ENCODE data around the gene E2F2.

The E2F2 gene

GRCh38 chr1:23570001-23570691 lies 39.1 kb upstream of the E2F2 start:
- Histone ChIP-seq H3K4me1 (ENCODE audit: control insufficient read depth in 1 of 2, insufficient read depth in 2 of 2, low read length in 2 of 2) (peaks cover 3 to 4% of the 10 kb centered on the region in 2 donors), H3K27me3 (ENCODE audit: control insufficient read depth in 1 of 2, insufficient read depth in 2 of 2, low read length in 2 of 2) (no peaks in the 10 kb centered on the region), H3K9me3 (ENCODE audit: control insufficient read depth in 1 of 2, low read length in 2 of 2) (no peaks in the 10 kb centered on the region), H3K9ac (ENCODE audit: low read depth in 1 of 2, low read length in 2 of 2) (no peak overlapping the region), H3K27ac (ENCODE audit: low read depth, low read length) (no peak overlapping the region), H3K36me3 (ENCODE audit: control insufficient read depth in 1 of 2, insufficient read depth in 2 of 2, low read length in 2 of 2) (no peaks in the 10 kb centered on the region), H3K4me3 (ENCODE audit: low read depth in 1 of 2, low read length in 2 of 2) (no peak overlapping the region)

GRCh38 chr1:23568608-23569383 lies 37.8 kb upstream of the E2F2 start:
- H3K9ac ChIP-seq (ENCODE audit: low read depth in 1 of 2, low read length in 2 of 2): no peak overlapping the region
- no peak overlapping the region for H3K27ac ChIP-seq (ENCODE audit: low read depth, low read length)
- H3K27me3 ChIP-seq (ENCODE audit: control insufficient read depth in 1 of 2, insufficient read depth in 2 of 2, low read length in 2 of 2): no peaks in the 10 kb centered on the region
- H3K4me1 ChIP-seq (ENCODE audit: control insufficient read depth in 1 of 2, insufficient read depth in 2 of 2, low read length in 2 of 2): peaks cover 10% of the 10 kb centered on the region in 2 donors
- H3K36me3 ChIP-seq (ENCODE audit: control insufficient read depth in 1 of 2, insufficient read depth in 2 of 2, low read length in 2 of 2): no peaks in the 10 kb centered on the region
- H3K4me3 ChIP-seq (ENCODE audit: low read depth in 1 of 2, low read length in 2 of 2): peak overlapping the region; percentile 54 to 61
- H3K9me3 ChIP-seq (ENCODE audit: control insufficient read depth in 1 of 2, low read length in 2 of 2): no peaks in the 10 kb centered on the region

- no peaks in the 10 kb centered on the region for H3K27me3 ChIP-seq (ENCODE audit: control insufficient read depth in 1 of 2, insufficient read depth in 2 of 2, low read length in 2 of 2)
- H3K9me3 ChIP-seq (ENCODE audit: control insufficient read depth in 1 of 2, low read length in 2 of 2): no peaks in the 10 kb centered on the region
- H3K27ac ChIP-seq (ENCODE audit: low read depth, low read length): no peak overlapping the region
- H3K4me3 ChIP-seq (ENCODE audit: low read depth in 1 of 2, low read length in 2 of 2): peak overlapping the region; percentile 54 to 61
- H3K9ac ChIP-seq (ENCODE audit: low read depth in 1 of 2, low read length in 2 of 2): no peak overlapping the region
- H3K36me3 ChIP-seq (ENCODE audit: control insufficient read depth in 1 of 2, insufficient read depth in 2 of 2, low read length in 2 of 2): no peaks in the 10 kb centered on the region
- H3K4me1 ChIP-seq (ENCODE audit: control insufficient read depth in 1 of 2, insufficient read depth in 2 of 2, low read length in 2 of 2): peaks cover 15 to 16% of the 10 kb centered on the region in 2 donors
Observed at GRCh38 chr1:23567996-23568607, 37.1 kb upstream of the E2F2 start.

- Histone ChIP-seq H3K36me3 (ENCODE audit: control insufficient read depth in 1 of 2, insufficient read depth in 2 of 2, low read length in 2 of 2) (no peaks in the 10 kb centered on the region), H3K4me3 (ENCODE audit: low read depth in 1 of 2, low read length in 2 of 2) (peak overlapping the region; percentile 15 to 60), H3K9me3 (ENCODE audit: control insufficient read depth in 1 of 2, low read length in 2 of 2) (no peaks in the 10 kb centered on the region), H3K27me3 (ENCODE audit: control insufficient read depth in 1 of 2, insufficient read depth in 2 of 2, low read length in 2 of 2) (no peaks in the 10 kb centered on the region), H3K4me1 (ENCODE audit: control insufficient read depth in 1 of 2, insufficient read depth in 2 of 2, low read length in 2 of 2) (peaks cover 18 to 20% of the 10 kb centered on the region in 2 donors), H3K27ac (ENCODE audit: low read depth, low read length) (no peak overlapping the region), H3K9ac (ENCODE audit: low read depth in 1 of 2, low read length in 2 of 2) (no peak overlapping the region)
Observed at GRCh38 chr1:23567629-23567995, 36.6 kb upstream of the E2F2 start.

- Histone ChIP-seq H3K4me3 (ENCODE audit: low read depth in 1 of 2, low read length in 2 of 2) (no peak overlapping the region), H3K27ac (ENCODE audit: low read depth, low read length) (no peak overlapping the region), H3K4me1 (ENCODE audit: control insufficient read depth in 1 of 2, insufficient read depth in 2 of 2, low read length in 2 of 2) (peaks cover 28 to 30% of the 10 kb centered on the region in 2 donors), H3K9ac (ENCODE audit: low read depth in 1 of 2, low read length in 2 of 2) (no peak overlapping the region), H3K27me3 (ENCODE audit: control insufficient read depth in 1 of 2, insufficient read depth in 2 of 2, low read length in 2 of 2) (no peaks in the 10 kb centered on the region), H3K9me3 (ENCODE audit: control insufficient read depth in 1 of 2, low read length in 2 of 2) (no peaks in the 10 kb centered on the region), H3K36me3 (ENCODE audit: control insufficient read depth in 1 of 2, insufficient read depth in 2 of 2, low read length in 2 of 2) (no peaks in the 10 kb centered on the region)
Observed at GRCh38 chr1:23566304-23566703, 35.3 kb upstream of the E2F2 start.

- no peak overlapping the region for H3K27ac ChIP-seq (ENCODE audit: low read depth, low read length)
- no peak overlapping the region for H3K9ac ChIP-seq (ENCODE audit: low read depth in 1 of 2, low read length in 2 of 2)
- H3K9me3 ChIP-seq (ENCODE audit: control insufficient read depth in 1 of 2, low read length in 2 of 2): no peaks in the 10 kb centered on the region
- peaks cover 33 to 35% of the 10 kb centered on the region in 2 donors for H3K4me1 ChIP-seq (ENCODE audit: control insufficient read depth in 1 of 2, insufficient read depth in 2 of 2, low read length in 2 of 2)
- no peak overlapping the region for H3K4me3 ChIP-seq (ENCODE audit: low read depth in 1 of 2, low read length in 2 of 2)
- H3K36me3 ChIP-seq (ENCODE audit: control insufficient read depth in 1 of 2, insufficient read depth in 2 of 2, low read length in 2 of 2): no peaks in the 10 kb centered on the region
- no peaks in the 10 kb centered on the region for H3K27me3 ChIP-seq (ENCODE audit: control insufficient read depth in 1 of 2, insufficient read depth in 2 of 2, low read length in 2 of 2)
Observed at GRCh38 chr1:23565776-23566175, 34.7 kb upstream of the E2F2 start.

GRCh38 chr1:23564529-23565122 lies 33.6 kb upstream of the E2F2 start:
- Histone ChIP-seq H3K27me3 (ENCODE audit: control insufficient read depth in 1 of 2, insufficient read depth in 2 of 2, low read length in 2 of 2) (no peaks in the 10 kb centered on the region), H3K9me3 (ENCODE audit: control insufficient read depth in 1 of 2, low read length in 2 of 2) (no peaks in the 10 kb centered on the region), H3K4me1 (ENCODE audit: control insufficient read depth in 1 of 2, insufficient read depth in 2 of 2, low read length in 2 of 2) (peaks cover 39 to 46% of the 10 kb centered on the region in 2 donors), H3K4me3 (ENCODE audit: low read depth in 1 of 2, low read length in 2 of 2) (no peak overlapping the region), H3K27ac (ENCODE audit: low read depth, low read length) (no peak overlapping the region), H3K9ac (ENCODE audit: low read depth in 1 of 2, low read length in 2 of 2) (peak overlapping the region in 1 of 2 donors; percentile 32), H3K36me3 (ENCODE audit: control insufficient read depth in 1 of 2, insufficient read depth in 2 of 2, low read length in 2 of 2) (no peaks in the 10 kb centered on the region)

GRCh38 chr1:23563755-23564374 lies 32.8 kb upstream of the E2F2 start:
- Histone ChIP-seq H3K9ac (ENCODE audit: low read depth in 1 of 2, low read length in 2 of 2) (no peak overlapping the region), H3K4me1 (ENCODE audit: control insufficient read depth in 1 of 2, insufficient read depth in 2 of 2, low read length in 2 of 2) (peaks cover 39 to 46% of the 10 kb centered on the region in 2 donors), H3K27ac (ENCODE audit: low read depth, low read length) (no peak overlapping the region)

GRCh38 chr1:23563003-23563402 lies 32.0 kb upstream of the E2F2 start:
- H3K9me3 ChIP-seq (ENCODE audit: control insufficient read depth in 1 of 2, low read length in 2 of 2): no peaks in the 10 kb centered on the region
- H3K4me3 ChIP-seq (ENCODE audit: low read depth in 1 of 2, low read length in 2 of 2): no peak overlapping the region
- H3K4me1 ChIP-seq (ENCODE audit: control insufficient read depth in 1 of 2, insufficient read depth in 2 of 2, low read length in 2 of 2): peaks cover 35 to 54% of the 10 kb centered on the region in 2 donors
- peak overlapping the region; percentile 52 for H3K27ac ChIP-seq (ENCODE audit: low read depth, low read length)
- H3K36me3 ChIP-seq (ENCODE audit: control insufficient read depth in 1 of 2, insufficient read depth in 2 of 2, low read length in 2 of 2): no peaks in the 10 kb centered on the region
- no peaks in the 10 kb centered on the region for H3K27me3 ChIP-seq (ENCODE audit: control insufficient read depth in 1 of 2, insufficient read depth in 2 of 2, low read length in 2 of 2)
- no peak overlapping the region for H3K9ac ChIP-seq (ENCODE audit: low read depth in 1 of 2, low read length in 2 of 2)

More at GRCh38 chr1:23563755-23564374, 32.8 kb upstream of the E2F2 start:
- Histone ChIP-seq H3K9me3 (ENCODE audit: control insufficient read depth in 1 of 2, low read length in 2 of 2) (no peaks in the 10 kb centered on the region), H3K36me3 (ENCODE audit: control insufficient read depth in 1 of 2, insufficient read depth in 2 of 2, low read length in 2 of 2) (no peaks in the 10 kb centered on the region), H3K27me3 (ENCODE audit: control insufficient read depth in 1 of 2, insufficient read depth in 2 of 2, low read length in 2 of 2) (no peaks in the 10 kb centered on the region), H3K4me3 (ENCODE audit: low read depth in 1 of 2, low read length in 2 of 2) (no peak overlapping the region)

All from duodenal mucosa (tissue), 2 donors.